ENCODE results near the gene GPR143.

Gene GPR143

DNA sequence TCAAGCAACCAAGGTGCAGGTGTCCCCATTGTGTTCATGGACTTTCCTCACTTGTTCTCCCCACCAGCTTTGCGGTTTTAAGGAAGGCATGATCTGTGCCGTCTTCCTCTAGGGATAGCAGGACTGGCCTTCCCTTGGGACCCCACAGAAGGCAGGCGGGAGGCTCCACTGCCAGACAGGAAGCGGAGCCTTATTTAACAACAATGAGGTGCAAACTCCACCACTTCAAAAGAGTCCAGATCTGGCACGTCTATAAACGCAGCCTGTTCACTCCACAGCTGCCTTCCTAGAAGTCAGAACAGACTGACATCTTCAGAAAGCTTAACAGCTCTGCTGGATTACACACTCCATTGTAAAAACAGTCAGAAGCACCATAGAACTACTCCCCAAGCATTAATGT is 1.7 kb upstream of the GPR143 start:
- DNase-seq, result no peak

DNA sequence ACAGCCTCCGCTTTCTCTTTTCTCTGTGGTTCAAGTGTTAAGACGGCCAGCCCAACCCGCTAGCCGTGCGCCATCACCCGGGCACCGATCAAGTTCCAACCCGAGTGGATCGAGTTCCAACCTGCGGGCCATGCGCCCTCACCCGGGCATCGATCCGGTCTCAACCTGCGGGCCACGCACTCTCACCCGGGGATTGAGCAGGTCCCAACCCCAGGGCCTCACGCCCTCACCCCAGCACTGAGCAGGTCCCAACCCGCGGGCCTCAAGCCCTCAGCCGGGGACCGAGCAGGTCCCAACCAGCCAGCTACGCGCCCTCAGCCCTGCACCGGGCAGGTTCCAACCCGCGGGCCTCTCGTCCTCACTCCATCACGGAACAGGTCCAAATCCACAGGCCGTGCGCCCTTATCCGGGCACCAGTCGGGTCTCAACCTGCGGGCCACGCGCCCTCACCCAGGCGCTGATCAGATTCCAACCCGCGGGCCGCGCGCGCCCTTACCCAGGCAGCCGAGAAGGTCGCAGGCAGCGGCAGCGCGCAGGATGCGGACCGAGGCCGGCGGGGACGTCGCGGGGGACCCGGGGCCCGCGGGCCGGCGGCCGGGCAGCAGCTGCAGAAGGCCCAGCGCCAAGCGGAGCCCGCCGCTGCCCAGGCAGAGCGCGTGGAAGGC is 443 bp downstream of the GPR143 start:
- no peak for DNase-seq

DNA sequence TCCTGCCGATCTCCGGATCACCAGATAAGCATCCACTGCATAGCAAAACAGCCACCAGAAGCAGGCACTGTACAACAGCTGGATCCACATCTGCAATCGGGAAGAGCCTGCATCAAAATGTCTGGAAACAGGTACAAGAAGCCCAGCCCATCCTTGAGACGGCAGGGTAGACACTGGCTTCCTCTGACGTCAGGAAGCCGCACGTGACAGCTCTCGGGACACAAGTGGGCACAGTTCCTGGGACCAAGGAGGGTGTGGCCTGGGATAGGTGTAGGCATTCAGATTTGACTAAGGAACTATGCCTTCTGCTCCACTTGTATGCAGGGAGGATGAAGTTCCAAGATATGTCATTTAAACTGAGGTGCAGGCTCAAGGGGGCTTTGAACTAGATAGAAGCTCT is 6.3 kb downstream of the GPR143 start:
- DNase-seq, result no peak

GRCh38 chrX:9758021-9758638 is 7.5 kb downstream of the GPR143 start:
- DNase-seq, result no peak

GRCh38 chrX:9757366-9757765 is 8.3 kb downstream of the GPR143 start:
- DNase-seq, result no peak

- no peak for DNase-seq
Measured at GRCh38 chrX:9749146-9749692, 16.4 kb downstream of the GPR143 start.

DNA sequence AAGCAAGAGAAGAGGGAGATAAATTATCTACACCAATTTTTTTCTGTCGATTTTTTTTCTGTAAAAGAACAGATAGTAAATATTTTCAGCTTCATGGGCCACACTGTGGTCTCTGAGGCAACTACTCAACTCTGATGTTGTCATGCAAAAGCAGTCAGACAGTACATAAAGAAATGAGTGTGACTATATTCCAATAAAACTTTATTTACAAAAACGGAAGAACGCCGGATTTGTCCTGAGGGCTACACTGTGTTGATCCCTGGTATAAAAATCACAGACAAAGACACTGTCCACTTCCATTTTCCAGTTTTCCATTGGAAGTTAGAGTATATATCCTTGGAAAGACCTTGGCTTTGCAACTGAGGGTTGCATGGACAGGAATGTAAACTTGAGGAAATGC is 18.0 kb downstream of the GPR143 start:
- no peak for DNase-seq

- no peak for DNase-seq
Measured at GRCh38 chrX:9746148-9746888, 19.3 kb downstream of the GPR143 start.

DNA sequence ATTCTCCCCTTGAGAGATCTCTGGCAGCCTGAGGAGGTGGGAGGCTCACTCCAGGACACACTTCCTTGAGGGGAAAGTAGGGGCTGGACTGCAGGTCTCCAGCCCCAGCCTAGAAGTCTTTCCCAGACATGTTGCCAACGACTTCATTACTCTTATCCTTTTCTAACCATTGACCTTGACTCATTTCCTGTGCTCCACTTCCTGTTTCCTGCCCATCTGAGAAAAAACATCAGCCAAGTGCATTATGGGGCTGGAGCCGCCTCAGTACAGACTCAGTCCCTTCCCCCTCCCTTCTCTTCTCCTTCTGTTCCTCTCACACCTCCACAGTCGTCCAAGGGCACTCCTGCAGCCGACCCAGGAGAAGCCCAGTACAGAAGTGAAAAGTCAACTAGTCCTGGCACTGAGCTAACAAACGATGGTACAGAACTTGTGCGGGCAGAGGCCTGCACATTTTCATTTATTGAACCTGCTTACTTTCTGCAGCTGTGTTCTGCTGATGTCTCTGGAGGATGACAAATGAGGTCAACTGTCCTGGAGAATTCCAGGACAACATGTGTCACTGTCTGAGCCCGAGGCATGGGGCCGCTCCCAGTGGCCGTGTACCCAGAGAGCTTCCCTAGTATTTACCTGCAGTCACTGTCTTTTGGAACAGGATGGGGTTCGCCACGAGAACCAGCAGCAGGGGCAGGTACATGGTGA is 20.1 kb downstream of the GPR143 start:
- no peak for DNase-seq

DNA sequence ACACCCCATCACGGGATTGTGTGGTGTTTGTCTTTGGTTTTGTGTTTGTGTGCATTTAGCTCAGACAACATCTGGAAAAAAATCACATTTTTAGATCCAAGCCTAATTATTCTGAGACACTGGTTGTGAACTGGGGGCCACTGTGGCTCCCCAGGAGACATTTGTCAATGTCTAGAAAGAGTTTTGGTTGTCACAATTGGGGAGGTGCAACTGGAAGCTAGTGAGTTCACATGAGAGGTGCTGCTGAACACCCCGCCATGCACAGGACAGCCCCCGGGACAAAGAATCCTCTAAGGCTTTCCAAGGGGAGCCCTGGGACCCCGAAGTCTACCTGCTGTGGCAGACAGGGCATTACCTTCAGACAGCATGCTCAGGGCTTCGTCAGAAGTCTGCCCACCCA is 26.5 kb downstream of the GPR143 start:
- no peak for DNase-seq

DNA sequence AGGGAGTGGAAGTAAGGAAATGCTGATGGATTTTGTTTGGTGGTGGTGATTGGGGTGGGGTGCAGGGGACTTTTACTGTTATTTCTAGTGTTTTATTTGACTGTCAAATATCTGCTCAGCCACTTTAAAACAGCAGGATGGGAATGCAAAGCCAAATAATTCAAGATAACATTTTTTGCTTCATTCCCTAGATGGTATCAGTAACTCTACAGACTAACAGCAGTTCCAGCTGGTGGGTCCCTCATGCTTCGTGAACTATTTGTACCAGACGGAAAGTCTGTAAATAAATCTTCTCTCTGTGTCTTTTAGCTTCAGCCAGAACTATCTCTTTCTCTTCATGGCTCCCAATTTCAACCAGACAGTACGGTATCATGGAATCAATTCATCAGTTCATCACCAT is 27.5 kb downstream of the GPR143 start:
- no peak for DNase-seq

- DNase-seq, result no peak
Measured at GRCh38 chrX:9737363-9737762, 28.3 kb downstream of the GPR143 start.

DNA sequence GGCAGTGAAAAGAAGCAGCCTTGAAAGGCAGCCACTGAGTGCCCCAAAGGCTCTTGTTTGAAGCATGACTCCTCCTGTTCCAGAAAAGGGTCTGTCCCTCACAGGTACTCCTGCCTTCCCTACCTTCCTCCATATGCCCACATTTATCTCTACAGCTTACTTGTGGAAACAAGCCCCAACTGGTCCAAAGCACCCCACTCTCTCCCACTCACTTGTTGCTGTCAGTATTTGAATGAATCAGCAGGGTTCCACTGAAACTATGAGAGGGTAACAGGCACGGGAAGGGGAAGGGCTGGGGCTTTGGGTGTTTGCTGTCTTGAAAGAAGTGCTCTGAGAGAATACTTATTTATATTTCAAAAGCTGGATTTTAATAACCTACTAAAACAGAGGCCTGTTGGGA is 34.9 kb downstream of the GPR143 start:
- no peak for DNase-seq

DNA sequence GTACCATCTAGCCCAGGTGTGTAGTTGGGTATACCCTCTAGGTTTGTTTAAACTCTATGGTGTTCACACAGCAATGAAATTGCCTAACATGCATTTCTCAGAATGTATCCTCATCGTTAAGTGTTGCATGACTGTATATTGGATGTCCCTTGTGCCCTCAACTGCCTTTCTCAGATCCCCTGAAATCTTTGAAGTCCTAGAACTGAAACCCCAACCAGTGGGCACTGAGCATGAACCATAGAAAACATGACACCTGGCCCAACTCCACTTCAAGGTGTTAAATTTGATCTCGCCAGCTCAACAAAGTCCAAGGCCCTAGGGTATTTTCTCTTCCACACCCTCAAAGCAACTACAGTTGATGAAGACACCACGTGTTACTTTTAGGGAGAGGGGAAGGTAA is 35.6 kb downstream of the GPR143 start:
- DNase-seq, result no peak

DNA sequence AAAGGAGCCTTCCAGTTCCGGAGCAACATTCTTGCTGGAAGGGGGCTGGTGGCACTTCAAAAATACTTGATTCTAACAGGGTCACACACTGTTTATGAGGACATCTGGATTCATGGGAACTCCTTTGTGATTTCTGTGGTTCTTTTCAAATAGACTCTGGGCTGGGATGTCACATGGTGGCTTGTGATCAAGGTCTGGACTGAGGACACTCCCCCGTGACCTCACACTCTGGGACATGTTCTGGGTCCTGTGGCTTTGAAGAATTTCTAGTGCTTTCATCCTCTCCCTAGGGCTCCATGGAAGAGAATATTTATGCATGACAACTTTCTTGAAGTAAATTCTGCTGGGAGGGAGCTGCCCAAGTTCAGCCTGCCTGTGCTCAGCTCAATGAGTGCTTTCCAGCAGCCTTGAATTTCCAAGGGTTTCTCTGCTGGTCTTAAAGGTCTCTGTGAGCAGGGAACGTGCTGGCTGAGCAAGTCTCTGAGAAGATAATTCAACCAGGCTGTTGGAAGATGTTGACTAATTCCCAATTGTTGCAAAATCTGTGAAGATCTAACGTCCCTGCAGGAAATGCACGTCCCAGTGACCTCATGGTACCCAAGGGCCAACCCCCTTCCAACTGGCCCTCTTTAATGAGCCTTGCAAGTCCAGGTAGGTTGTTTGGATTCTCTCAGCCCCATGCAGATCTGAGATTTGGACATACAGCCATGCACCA is 36.3 kb downstream of the GPR143 start:
- DNase-seq, result no peak

- DNase-seq, result peak; percentile 42
Measured at GRCh38 chrX:9728261-9728660, 37.4 kb downstream of the GPR143 start.

GRCh38 chrX:9724711-9725110 is 40.9 kb downstream of the GPR143 start:
- no peak for DNase-seq

DNA sequence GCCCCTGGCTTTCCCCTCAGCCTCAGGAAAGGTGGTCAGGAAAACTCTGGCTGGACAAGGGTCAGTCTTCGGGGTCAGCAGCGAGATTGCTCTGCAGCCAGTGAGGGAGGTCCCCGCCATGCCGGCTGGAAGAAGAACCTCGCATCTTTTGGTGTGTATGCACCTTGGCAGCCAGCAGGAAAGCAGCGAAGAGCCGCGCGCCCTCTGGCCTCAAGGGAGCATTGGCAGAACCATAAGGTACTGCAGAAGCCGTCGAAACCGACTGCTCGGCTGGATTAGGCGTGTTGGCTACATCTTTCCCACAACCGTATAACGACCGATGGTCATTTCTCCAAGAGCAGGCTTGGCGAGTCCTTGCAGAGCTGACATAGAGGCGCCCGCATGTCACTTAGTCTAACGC is 48.3 kb downstream of the GPR143 start:
- no peak for DNase-seq

DNA sequence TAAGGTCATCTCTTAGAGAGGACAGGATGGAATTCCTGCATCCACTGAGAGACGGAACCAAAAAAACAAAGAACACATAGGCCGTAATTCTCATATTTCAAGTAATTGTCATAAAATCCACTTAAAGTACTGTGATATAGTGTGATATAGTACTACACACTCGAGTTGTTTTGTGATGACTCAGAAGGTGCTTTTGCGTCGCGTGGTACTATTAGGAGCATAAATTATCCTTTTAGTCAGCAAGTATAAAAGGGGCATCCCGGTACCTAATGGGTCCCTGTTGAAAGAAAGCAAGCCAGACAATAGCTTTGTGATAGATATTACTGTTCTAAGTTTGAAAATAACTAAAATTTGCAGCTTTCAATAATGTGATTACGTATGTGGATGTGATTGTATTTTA is 55.3 kb downstream of the GPR143 start:
- DNase-seq, result no peak

DNA sequence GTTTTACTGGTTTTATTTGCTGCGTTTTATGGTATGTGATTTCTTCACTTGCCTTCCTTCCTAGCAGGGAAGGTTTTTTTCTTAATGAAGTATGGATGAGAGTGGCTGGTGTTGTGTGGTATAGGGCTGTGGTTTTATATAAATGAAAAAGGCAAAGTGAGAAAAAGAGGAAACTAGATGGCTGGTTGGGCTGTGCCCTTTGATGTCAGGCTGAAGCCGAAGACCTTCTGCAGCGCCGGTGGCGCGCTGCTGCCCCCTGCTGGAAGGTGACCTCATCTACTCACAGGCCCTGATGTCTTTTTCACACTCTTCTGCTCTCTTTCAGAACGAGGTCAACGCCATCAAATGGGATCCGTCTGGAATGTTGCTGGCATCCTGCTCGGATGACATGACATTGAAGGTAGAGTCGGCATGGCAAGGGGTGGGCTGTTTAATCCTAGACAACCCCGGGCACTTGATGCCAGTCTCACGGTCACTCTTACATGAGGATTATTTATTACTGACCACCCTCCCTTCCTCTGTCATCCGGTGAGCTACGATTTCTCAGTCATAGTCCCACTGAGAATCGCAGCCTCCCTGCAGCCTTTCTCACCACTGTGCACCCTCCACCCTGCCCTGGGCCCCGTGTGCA is 56.6 kb downstream of the GPR143 start:
- DNase-seq, result peak; percentile 81

GRCh38 chrX:9708086-9708485 is 57.6 kb downstream of the GPR143 start:
- no peak for DNase-seq

DNA sequence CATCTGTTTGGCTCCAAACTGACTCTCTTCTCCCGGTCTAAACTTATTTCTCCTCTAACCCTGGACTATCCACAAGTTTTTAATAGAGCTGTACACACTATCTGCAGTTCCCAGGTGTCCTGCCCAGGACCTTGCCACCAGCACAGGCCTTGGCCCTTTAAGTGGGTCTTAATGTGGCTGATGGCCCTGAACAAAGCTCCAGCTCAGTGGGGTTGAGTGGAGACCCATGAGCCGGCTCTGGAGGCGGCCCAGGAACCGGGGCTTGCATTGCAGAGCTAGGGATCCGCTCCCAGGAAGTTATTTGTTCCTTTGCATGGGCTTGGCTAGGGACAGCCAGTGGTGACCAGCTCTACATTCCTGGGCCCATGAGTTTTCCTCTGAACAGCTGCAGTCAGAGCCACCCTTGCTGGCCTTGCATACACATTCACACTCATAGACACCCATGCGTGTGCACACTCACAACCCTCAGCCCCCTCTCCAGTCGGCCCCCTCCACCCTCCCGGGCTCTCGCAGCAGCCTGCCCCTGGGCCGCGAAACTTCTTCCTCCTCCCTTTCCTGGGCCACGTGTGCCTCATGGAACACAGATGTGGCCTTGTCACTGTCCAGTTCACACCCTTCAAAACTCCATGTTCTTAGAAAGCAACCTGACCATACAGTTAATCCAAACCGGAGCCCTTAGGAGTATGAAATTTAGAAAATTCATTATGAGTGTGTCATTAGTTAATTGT is 58.2 kb downstream of the GPR143 start:
- DNase-seq, result no peak

All from RPMI8226 (cell line).